GM19099 (cell line): ENCODE data around the gene PCNT.

Experiments used
- POLR2A ChIP-seq: IDR thresholded peaks from 3 replicates; pipeline ENCODE4 v1.6.1; 2011; ENCODE audit warnings: low read depth; ENCODE audit not compliant: insufficient read length; ENCODE audit errors: extremely low read depth

PCNT gene

DNA sequence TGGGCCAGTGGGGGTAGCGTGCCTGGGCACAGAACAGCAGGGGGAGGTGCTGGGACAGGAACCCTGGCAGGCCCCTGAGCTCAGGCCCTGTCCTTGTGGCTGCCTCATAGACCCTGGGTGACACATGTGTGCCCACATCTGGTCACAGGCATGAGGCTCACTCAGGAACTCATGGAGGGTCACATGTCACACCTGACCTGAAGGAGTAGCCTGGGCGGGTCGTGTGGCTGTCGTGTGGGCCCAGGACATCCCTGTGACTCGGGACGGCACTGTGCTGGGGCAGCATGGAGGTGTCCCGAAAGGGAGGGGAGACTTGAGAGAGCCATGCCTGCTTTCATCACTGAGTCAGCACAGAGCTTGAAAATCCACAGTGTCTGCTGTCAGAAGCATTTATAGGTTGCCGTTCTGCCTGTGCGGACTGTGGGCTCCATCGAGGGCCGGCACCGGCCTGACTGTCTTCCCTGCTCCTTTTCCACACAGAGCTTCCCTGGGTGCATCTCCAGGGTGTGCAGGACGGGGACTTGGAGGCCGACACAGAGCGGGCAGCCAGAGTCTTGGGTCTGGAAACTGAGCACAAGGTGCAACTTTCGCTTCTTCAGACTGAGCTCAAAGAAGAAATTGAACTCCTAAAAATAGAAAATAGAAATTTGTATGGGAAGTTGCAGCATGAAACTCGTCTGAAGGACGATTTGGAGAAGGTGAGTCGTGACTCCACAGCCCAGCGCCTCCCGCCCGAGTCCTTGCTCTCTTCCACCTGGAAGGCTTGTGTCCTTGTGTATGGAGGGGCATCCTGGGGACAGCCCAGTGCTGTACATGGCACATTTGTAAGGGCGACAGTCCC, 32.8 kb downstream of the PCNT start:
- TF ChIP-seq POLR2A = no peak

GRCh38 chr21:46357335-46357604, 33.3 kb downstream of the PCNT start:
- no peak for TF ChIP-seq POLR2A

DNA sequence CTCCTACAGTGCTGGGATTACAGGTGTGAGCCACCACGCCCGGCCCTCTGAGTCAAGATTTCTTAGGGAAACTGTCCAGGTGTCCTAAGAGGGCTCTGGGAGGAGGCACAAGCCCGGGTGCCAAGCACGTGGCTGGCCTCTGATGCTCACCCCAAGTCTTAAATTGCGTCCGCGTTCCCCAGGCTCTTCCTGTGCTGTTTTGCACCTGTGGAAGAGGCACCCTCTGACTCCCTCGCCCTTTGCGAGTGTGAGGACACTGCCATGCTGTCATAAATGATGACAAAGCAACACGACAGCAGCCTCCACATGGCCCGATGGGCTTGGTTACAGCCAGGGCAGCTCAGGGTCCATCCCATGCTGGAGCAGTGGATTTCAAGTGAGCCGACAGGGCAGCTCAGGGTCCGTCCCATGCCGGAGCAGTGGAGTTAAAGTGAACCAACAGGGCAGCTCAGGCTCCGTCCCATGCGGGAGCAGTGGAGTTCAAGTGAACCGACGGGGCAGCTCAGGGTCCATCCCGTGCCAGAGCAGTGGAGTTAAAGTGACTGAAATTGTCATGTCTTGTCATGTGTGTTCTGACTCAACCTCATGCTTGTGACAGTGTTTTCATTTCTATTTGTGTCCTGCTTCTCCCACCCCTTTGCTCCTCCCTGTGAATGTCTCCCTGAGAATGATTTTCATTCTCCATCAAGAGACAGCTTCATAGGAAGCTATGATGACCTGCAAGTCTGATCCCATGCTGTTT, 33.9 kb downstream of the PCNT start:
- no peak for TF ChIP-seq POLR2A

DNA sequence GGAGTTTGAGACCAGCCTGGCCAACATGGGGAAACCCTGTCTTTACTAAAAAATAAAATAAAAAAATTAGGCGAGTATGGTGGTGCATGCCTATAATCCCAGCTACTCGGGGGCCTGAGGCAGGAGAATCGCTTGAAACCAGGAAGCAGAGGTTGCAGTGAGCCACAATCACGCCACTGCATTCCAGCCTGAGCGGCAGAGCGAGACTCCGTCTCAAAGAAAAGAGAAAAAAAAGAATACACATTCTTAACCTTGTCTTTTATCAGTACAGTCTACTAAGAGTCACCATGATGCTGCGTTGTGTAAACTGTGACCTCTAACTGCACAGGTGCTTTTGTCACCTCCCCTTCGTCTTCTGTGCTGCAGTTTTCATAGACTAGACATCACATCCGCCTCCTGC, 37.2 kb downstream of the PCNT start:
- no peak for TF ChIP-seq POLR2A

GRCh38 chr21:46361935-46362334, 38.0 kb downstream of the PCNT start:
- no peak for TF ChIP-seq POLR2A

GRCh38 chr21:46362946-46363345, 39.0 kb downstream of the PCNT start:
- no peak for TF ChIP-seq POLR2A

DNA sequence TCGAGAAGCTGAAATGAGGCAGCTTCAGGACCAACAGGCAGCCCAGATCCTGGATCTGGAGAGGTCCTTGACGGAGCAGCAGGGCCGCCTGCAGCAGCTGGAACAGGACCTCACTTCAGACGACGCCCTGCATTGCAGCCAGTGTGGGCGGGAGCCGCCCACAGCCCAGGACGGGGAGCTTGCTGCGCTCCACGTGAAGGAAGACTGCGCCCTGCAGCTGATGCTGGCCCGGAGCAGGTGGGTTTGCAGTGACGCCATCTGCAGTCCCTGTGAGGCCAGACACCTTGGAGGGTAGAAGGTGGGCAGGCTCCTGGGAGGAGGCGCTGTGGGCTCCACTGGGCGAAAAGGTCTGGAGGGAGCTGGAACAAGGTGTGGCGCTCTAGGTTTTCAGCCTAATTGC, 39.7 kb downstream of the PCNT start:
- no peak for TF ChIP-seq POLR2A

- no peak for TF ChIP-seq POLR2A
Measured at GRCh38 chr21:46366091-46366490, 42.1 kb downstream of the PCNT start.

DNA sequence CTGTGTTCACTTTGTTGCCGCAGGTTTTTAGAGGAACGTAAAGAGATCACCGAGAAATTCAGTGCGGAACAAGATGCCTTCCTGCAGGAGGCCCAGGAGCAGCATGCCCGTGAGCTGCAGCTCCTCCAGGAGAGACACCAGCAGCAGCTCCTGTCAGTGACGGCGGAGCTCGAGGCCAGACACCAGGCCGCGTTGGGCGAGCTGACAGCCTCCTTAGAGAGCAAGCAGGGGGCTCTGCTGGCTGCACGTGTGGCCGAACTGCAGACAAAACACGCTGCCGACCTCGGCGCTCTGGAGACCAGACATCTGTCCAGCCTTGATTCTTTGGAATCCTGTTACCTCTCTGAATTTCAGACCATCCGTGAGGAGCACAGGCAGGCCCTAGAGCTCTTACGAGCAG, 42.6 kb downstream of the PCNT start:
- TF ChIP-seq POLR2A = no peak

DNA sequence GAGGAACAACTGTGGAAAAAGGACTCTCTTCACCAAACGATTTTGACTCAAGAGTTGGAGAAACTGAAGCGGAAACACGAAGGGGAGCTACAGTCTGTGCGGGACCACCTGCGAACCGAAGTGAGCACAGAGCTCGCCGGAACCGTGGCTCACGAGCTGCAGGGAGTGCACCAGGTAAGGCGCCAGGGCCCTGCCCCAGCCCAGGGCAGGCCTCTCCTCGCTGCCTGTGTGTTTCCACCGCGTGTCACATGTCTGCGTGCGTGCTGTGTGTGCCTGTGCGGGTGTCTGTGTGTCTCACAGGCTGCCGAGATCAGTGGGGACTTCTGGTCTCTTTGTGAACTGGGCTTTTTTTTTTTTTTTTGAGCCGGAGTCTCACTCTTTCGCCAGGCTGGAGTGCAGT, 43.0 kb downstream of the PCNT start:
- TF ChIP-seq POLR2A = no peak

DNA sequence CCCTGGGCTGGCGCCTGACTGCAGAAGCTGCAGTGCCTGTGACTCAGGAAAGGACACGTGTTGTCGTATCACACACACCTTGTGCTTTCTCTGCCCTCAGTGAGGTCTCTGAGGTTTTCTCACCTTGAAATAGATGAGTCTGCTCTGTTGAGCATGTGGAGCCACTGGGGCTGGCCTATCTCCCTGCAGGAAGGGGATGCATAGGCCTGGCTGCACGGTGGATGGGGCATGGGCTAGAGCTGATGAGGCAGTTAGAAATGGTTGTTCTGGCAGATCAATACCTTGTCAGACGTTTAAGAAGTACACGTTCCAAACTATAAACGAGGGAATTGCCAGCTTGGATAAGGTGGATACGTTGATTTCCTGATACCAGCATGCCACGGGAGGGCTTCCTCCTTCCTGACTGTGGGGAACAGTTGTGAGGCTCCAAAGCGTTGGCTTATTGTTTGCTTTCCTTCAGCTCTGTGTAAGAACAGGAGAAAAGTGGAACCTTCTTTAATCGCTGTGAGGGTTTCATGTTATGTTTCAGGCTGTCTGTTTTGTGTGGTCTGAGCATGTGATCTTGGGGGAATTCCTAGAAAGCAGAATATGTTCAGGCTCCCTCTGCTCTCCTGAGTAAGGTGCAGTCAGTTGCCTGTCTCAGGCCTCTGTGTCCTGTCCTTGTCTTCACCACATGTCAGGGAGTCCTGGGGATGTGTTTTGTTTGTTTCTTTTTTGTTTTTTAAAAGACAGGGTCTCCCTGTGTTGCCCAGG, 44.8 kb downstream of the PCNT start:
- peak; percentile 31 for TF ChIP-seq POLR2A

- no peak for TF ChIP-seq POLR2A
Measured at GRCh38 chr21:46369520-46370235, 45.7 kb downstream of the PCNT start.

GRCh38 chr21:46371204-46372013, 47.5 kb downstream of the PCNT start:
- TF ChIP-seq POLR2A = no peak

- no peak for TF ChIP-seq POLR2A
Measured at GRCh38 chr21:46372014-46372485, 48.1 kb downstream of the PCNT start.

DNA sequence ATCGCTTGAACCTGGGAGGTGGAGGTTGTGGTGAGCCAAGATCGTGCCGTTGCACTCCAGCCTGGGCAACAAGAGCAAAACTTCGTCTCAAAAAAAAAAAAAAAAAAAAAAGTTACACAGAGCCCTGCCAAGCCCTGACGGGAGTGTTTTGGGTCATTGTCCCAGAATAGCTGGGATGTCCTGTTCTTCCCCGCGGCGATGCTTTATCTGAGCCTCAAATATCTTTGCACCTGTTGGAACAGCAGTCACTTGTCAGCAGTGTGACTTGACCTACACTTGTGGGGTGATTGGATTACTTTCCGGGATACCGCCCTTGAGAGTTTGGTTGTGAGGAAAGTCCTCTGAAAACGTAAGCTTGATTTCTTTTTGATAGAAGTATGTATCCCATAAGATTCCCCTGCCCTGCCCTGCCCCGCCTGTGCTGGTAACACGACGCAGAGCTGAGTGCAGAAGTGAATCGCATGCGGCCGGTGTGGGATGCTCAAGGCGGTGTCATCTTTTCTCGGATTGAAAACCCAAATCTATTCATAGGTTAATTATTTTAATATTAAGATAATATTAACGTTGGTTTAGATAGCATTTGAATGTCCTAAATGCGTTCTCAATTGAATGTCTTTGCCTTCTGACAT, 50.9 kb downstream of the PCNT start:
- no peak for TF ChIP-seq POLR2A
